Body of pancreas (tissue), 4 donors: ENCODE measurements around the gene BABAM2.

Experiments
- POLR2A ChIP-seq, 3 donors: fragments of 450-650 bp; IDR thresholded peaks; one replicate each; pipeline ENCODE4 v1.6.1; 2016; ENCODE audit warnings: antibody characterized with exemption in 3 of 3, mild to moderate bottlenecking in 2 of 3
- TF ChIP-seq, protein P1 (sequence below), 7 experiments: fragments of 450-650 bp in 4 of 7; fragments of 200-600 bp in 3 of 7; sonication (generic) in 3 of 7; IDR thresholded peaks; one replicate each; pipeline ENCODE4 v1.5.1; 2016 to 2019; ENCODE audit warnings: antibody characterized with exemption in 7 of 7

- TF ChIP-seq POLR2A (IDR thresholded peaks at IDR 0.05) = no peak
- TF ChIP-seq, protein P1, sequence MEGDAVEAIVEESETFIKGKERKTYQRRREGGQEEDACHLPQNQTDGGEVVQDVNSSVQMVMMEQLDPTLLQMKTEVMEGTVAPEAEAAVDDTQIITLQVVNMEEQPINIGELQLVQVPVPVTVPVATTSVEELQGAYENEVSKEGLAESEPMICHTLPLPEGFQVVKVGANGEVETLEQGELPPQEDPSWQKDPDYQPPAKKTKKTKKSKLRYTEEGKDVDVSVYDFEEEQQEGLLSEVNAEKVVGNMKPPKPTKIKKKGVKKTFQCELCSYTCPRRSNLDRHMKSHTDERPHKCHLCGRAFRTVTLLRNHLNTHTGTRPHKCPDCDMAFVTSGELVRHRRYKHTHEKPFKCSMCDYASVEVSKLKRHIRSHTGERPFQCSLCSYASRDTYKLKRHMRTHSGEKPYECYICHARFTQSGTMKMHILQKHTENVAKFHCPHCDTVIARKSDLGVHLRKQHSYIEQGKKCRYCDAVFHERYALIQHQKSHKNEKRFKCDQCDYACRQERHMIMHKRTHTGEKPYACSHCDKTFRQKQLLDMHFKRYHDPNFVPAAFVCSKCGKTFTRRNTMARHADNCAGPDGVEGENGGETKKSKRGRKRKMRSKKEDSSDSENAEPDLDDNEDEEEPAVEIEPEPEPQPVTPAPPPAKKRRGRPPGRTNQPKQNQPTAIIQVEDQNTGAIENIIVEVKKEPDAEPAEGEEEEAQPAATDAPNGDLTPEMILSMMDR (IDR thresholded peaks at IDR 0.05) = no peak
Observed at GRCh38 chr2:28375742-28376631, 485.5 kb downstream of the BABAM2 start.
